ENCODE results near the gene CFAP46. TPM values are rescaled to one million over a fixed set of nuclear protein-coding genes. Genes with fewer than 3 reads are reported as not detected.
"Not testable (repeated sequence)": the region's sequence is repeated elsewhere in the genome, so short reads cannot be mapped to it uniquely, and the experiment has no call there.

CFAP46 gene
- total and polyA plus RNA-seq, 2 of the 8 experiments (the other 6 are each of a cell fraction or from before 2014, with no cell fraction given), result 2.6 to 4.8 TPM

- FAIRE-seq; H2AK5ac ChIP-seq (ENCODE audit: low read depth, low read length); H3K79me2 ChIP-seq (ENCODE audit: control insufficient read depth in 1 of 2, insufficient read depth in 2 of 2, low read length in 2 of 2); H3K23me2 ChIP-seq (ENCODE audit: low read depth, low read length); H3K4ac ChIP-seq (replicated peaks; ENCODE audit: insufficient read length, low read depth, low read length); H2AFZ ChIP-seq (ENCODE audit: low read length); POLR2A ChIA-PET (ENCODE audit: partially characterized antibody); H2BK12ac ChIP-seq (ENCODE audit: low read depth, low read length); H4K5ac ChIP-seq (ENCODE audit: insufficient read length, low read depth, low read length); H4K91ac ChIP-seq (replicated peaks; ENCODE audit: insufficient read length, low read length); H4K20me1 ChIP-seq (replicated peaks in 1 of 2; ENCODE audit: control insufficient read depth in 1 of 2, insufficient read depth in 2 of 2, low read length in 2 of 2); H2BK120ac ChIP-seq (replicated peaks; ENCODE audit: low read depth, low read length); H3K9me3 ChIP-seq (ENCODE audit: insufficient read depth in 2 of 2, low read depth in 1 of 2, low read length in 1 of 2); H3K4me1 ChIP-seq (replicated peaks in 1 of 4; ENCODE audit: control insufficient read depth in 3 of 4, insufficient read depth in 4 of 4, low read length in 3 of 4); H3K27ac ChIP-seq (ENCODE audit: low read depth, low read length); H3K4me3 ChIP-seq (ENCODE audit: extremely low read depth in 1 of 4, insufficient read depth in 2 of 4, low read depth in 3 of 4, low read length in 4 of 4); H3K23ac ChIP-seq (ENCODE audit: insufficient read length); H2BK5ac ChIP-seq (ENCODE audit: low read depth, low read length); H3K36me3 ChIP-seq (ENCODE audit: control insufficient read depth in 2 of 4, insufficient read depth in 4 of 4, low read length in 3 of 4); H2BK15ac ChIP-seq (ENCODE audit: low read length); H3K14ac ChIP-seq (ENCODE audit: insufficient read length); H3K56ac ChIP-seq (replicated peaks; ENCODE audit: insufficient read length, low read depth, low read length); H2BK20ac ChIP-seq (ENCODE audit: low read length); DNase-seq (ENCODE audit: low read depth in 1 of 2, low spot score in 2 of 2); H3K4me2 ChIP-seq (ENCODE audit: insufficient read depth in 1 of 2, low read depth in 2 of 2, low read length in 2 of 2); H4K8ac ChIP-seq (ENCODE audit: extremely low read depth, insufficient read depth, low read length); H3K79me1 ChIP-seq (ENCODE audit: low read depth, low read length); H3K9ac ChIP-seq (replicated peaks in 1 of 4; ENCODE audit: extremely low read depth in 1 of 4, low read depth in 3 of 4, low read length in 3 of 4); H3K18ac ChIP-seq (ENCODE audit: extremely low read depth, low read length): not testable (repeated sequence)
- peaks cover 33 to 39% (median 39%) of the 10 kb centered on the region in 4 experiments for H3K27me3 ChIP-seq (replicated peaks in 1 of 4; ENCODE audit: control insufficient read depth in 3 of 4, extremely low read depth in 1 of 4, insufficient read depth in 3 of 4, low read length in 3 of 4)
- CTCF ChIA-PET (ENCODE audit: partially characterized antibody), result interaction anchor here (0.7 to 1.6 kb wide), 3 partner anchors 9 to 138 kb away, joined by 3 to 6 read pairs (median 5); no protein-coding TSS in a partner anchor
- WGBS, 2 experiments (ENCODE audit: extremely low coverage in 1 of 2, insufficient coverage in 1 of 2, insufficient read length in 1 of 2, insufficient replicate concordance in 2 of 2, low coverage in 1 of 2, low lambda C conversion rate in 2 of 2, missing lambda C conversion rate in 1 of 2), result 91% methylated on average over 23 of the region's 33 CpGs; no CpG with 5 or more reads in 1 of the 2 experiments
Observed at GRCh38 chr10:132792099-132792498, 150.3 kb downstream of the CFAP46 start.
